Mesenchymal stem cell (in vitro differentiated cells and primary cell): ENCODE data around the gene ZFP36.

Experiments
- DNase-seq: peaks from one replicate; pipeline ENCODE4 v3.0.0-alpha.2; 2013
- H2AFZ ChIP-seq: one replicate; pipeline ENCODE4 v1.6.1; 2013; ENCODE audit warnings: low read depth, mild to moderate bottlenecking, control low read depth, inconsistent platforms, low read length, moderate library complexity
- H2AK5ac ChIP-seq: 2 replicates; pipeline ENCODE4 v1.6.1; 2013; ENCODE audit warnings: low read length, moderate library complexity, mild to moderate bottlenecking, inconsistent platforms; ENCODE audit not compliant: severe bottlenecking
- H2BK120ac ChIP-seq: one replicate; pipeline ENCODE4 v1.6.1; 2013; ENCODE audit warnings: low read depth, mild to moderate bottlenecking, inconsistent platforms, low read length, moderate library complexity
- H2BK12ac ChIP-seq, 2 experiments: one replicate each; pipeline ENCODE4 v1.6.1; 2013; ENCODE audit warnings: inconsistent platforms in 2 of 2, low read length in 2 of 2, mild to moderate bottlenecking in 2 of 2, moderate library complexity in 2 of 2, control low read depth in 1 of 2
- H2BK15ac ChIP-seq: one replicate; pipeline ENCODE4 v1.6.1; 2013; ENCODE audit warnings: mild to moderate bottlenecking, low read depth, inconsistent platforms; ENCODE audit not compliant: poor library complexity, severe bottlenecking
- H2BK5ac ChIP-seq: 2 replicates; pipeline ENCODE4 v1.6.1; 2013; ENCODE audit warnings: low read depth, mild to moderate bottlenecking, low read length, control low read depth, inconsistent platforms; ENCODE audit not compliant: poor library complexity, severe bottlenecking
- H3K14ac ChIP-seq, 2 experiments: one replicate each; pipeline ENCODE4 v1.6.1; 2013; ENCODE audit warnings: inconsistent platforms in 2 of 2, low read length in 2 of 2, control low read depth in 1 of 2, mild to moderate bottlenecking in 1 of 2, moderate library complexity in 1 of 2
- H3K18ac ChIP-seq, 2 experiments: one replicate each; pipeline ENCODE4 v1.6.1; 2013; ENCODE audit warnings: inconsistent platforms in 2 of 2, low read length in 2 of 2, control low read depth in 1 of 2, low read depth in 1 of 2, mild to moderate bottlenecking in 1 of 2
- H3K23ac ChIP-seq, 2 experiments: one replicate each; pipeline ENCODE4 v1.6.1; 2013; ENCODE audit warnings: inconsistent platforms in 2 of 2, low read length in 2 of 2, mild to moderate bottlenecking in 2 of 2, moderate library complexity in 2 of 2, control low read depth in 1 of 2
- H3K27ac ChIP-seq: 2 replicates; pipeline ENCODE4 v1.5.1; 2013; ENCODE audit warnings: mild to moderate bottlenecking, moderate library complexity, low read length, control low read depth, inconsistent platforms; ENCODE audit not compliant: poor library complexity, severe bottlenecking
- H3K27me3 ChIP-seq, 2 experiments: 2 replicates each; pipeline versions ENCODE4 v1.6.1 to v1.7.0; 2013; ENCODE audit warnings: low read length in 2 of 2, mild to moderate bottlenecking in 2 of 2, moderate library complexity in 2 of 2, control low read depth in 1 of 2, inconsistent platforms in 1 of 2; ENCODE audit not compliant: control insufficient read depth in 1 of 2, insufficient read depth in 1 of 2
- H3K36me3 ChIP-seq, 2 experiments: 2 replicates each; pipeline versions ENCODE4 v1.6.1 to v1.7.0; 2013; ENCODE audit warnings: low read length in 2 of 2, control low read depth in 1 of 2, inconsistent platforms in 1 of 2, low read depth in 1 of 2, mild to moderate bottlenecking in 1 of 2; ENCODE audit not compliant: insufficient read depth in 2 of 2, control insufficient read depth in 1 of 2
- H3K4ac ChIP-seq, 2 experiments: one replicate each; pipeline ENCODE4 v1.6.1; 2013; ENCODE audit warnings: inconsistent platforms in 2 of 2, low read length in 2 of 2, mild to moderate bottlenecking in 2 of 2, moderate library complexity in 2 of 2, control low read depth in 1 of 2, low read depth in 1 of 2
- H3K4me1 ChIP-seq: 2 replicates; pipeline ENCODE4 v1.6.1; 2013; ENCODE audit warnings: low read depth, low read length, control low read depth; ENCODE audit not compliant: control insufficient read depth, insufficient read depth
- H3K4me2 ChIP-seq: 2 replicates; pipeline ENCODE4 v1.6.1; 2013; ENCODE audit warnings: low read length, mild to moderate bottlenecking, inconsistent platforms; ENCODE audit not compliant: poor library complexity, severe bottlenecking
- H3K4me3 ChIP-seq, 2 experiments: 2 replicates each; pipeline versions ENCODE4 v1.5.1 to v1.7.0; 2013; ENCODE audit warnings: low read length in 2 of 2, mild to moderate bottlenecking in 2 of 2, control low read depth in 1 of 2, low read depth in 1 of 2; ENCODE audit not compliant: insufficient read depth in 1 of 2
- H3K79me1 ChIP-seq: replicated peaks from 2 replicates; pipeline ENCODE4 v1.6.1; 2013; ENCODE audit warnings: mild to moderate bottlenecking, control low read depth, low read length, inconsistent platforms; ENCODE audit not compliant: poor library complexity, severe bottlenecking
- H3K9ac ChIP-seq: 2 replicates; pipeline ENCODE4 v1.7.0; 2013; ENCODE audit warnings: mild to moderate bottlenecking, low read length, moderate library complexity
- H3K9me3 ChIP-seq: 2 replicates; pipeline ENCODE4 v1.7.0; 2013; ENCODE audit warnings: mild to moderate bottlenecking, low read length; ENCODE audit not compliant: control insufficient read depth
- H4K8ac ChIP-seq: one replicate; pipeline ENCODE4 v1.6.1; 2013; ENCODE audit warnings: inconsistent platforms, mild to moderate bottlenecking, low read length, moderate library complexity
- H4K91ac ChIP-seq: one replicate; pipeline ENCODE4 v1.6.1; 2013; ENCODE audit warnings: mild to moderate bottlenecking, low read length, inconsistent platforms
- WGBS: methylation state at CpG from one replicate; pipeline ENCODE4 v1.1.7; 2013; ENCODE audit warnings: mixed read lengths; 5-methylcytosine and 5-hydroxymethylcytosine counted together

The ZFP36 gene

DNA sequence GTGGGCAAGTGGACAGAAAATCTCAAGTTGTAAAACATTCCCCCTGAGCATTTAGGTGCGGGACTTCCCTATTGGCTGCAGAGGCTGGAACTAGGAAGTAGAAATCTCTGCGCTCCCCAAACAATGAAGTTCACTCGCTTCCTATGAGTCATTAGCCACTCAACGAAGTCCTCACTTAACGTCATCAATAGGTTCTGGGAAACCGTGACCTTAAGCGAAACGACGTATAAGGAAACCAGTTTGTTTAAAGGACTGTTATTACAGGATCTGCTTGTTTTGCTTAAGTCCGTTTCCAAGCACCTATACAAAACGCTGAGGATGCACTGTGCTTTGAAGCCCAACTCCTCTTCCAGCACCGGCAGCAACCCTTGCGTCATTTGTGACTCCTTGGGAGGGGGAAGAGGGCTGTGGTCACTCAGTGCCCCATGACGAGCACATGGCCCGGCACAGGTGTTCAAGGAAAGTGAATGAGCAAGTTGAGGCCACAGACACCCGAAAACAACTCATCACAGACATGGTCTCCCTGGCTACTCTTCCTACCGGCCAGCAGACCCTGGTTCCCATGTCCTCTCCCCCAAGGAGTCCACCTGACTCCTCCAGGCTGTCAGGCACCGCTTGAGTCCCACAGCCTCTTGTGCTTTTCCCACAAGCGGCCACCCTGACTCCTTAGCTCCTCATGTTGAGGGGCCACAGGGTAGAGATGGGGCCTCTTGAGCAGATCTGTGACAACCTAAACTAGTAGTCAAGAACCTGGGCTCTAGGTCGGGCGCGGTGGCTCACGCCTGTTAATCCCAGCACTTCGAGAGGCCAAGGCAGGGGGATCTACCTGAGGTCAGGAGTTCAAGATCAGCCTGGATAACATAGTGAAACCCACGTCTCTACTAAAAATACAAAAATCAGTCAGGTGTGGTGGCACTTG is 24.3 kb downstream of the ZFP36 start:
- no peaks in the 10 kb centered on the region for H3K9me3 ChIP-seq
- peak overlapping the region; percentile 71 to 82 for H3K4ac ChIP-seq
- H3K9ac ChIP-seq = no peak overlapping the region
- H2BK15ac ChIP-seq = peak overlapping the region; percentile 94
- peak overlapping the region; percentile 95 for H4K8ac ChIP-seq
- H3K4me3 ChIP-seq = no peak overlapping the region
- H3K4me2 ChIP-seq = no peak overlapping the region
- H3K23ac ChIP-seq = peak overlapping the region in 1 of 2 experiments; percentile 23
- H3K14ac ChIP-seq = peak overlapping the region in 1 of 2 experiments; percentile 35
- H2BK120ac ChIP-seq = peak overlapping the region; percentile 80
- peaks cover 6% of the 10 kb centered on the region for H3K79me1 ChIP-seq
- H2AK5ac ChIP-seq = peak overlapping the region; percentile 96
- H3K4me1 ChIP-seq = peaks cover 42% of the 10 kb centered on the region
- 32% methylated on average over 24 of the region's 25 CpGs for WGBS
- H2BK12ac ChIP-seq = peak overlapping the region; percentile 69 to 75
- H2BK5ac ChIP-seq = peak overlapping the region; percentile 93
- peaks cover 33 to 39% of the 10 kb centered on the region in 2 experiments for H3K36me3 ChIP-seq
- H3K27me3 ChIP-seq = no peaks in the 10 kb centered on the region
- H3K18ac ChIP-seq = peak overlapping the region; percentile 80 to 85
- H3K27ac ChIP-seq = peak overlapping the region; percentile 98
- peak overlapping the region; percentile 44 for H4K91ac ChIP-seq
- peak; percentile 100 for DNase-seq
- H2AFZ ChIP-seq = no peak overlapping the region

DNA sequence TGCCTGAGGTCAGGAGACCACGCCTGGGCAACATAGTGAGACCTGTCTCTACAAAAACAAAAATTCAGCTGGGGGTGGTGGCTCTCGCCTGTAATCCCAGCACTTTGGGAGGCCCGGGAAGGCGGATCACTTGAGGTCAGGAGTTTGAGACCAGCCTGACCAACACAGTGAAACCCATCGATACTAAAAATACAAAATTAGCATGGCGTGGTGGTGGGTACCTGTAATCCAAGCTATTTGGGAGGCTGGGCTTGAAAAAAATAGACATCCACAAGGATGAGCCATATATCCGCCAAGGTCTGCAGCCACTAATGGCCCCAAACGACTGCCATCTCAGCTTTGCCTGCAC is 26.0 kb downstream of the ZFP36 start:
- Histone ChIP-seq H2BK5ac (no peak overlapping the region), H3K27ac (no peak overlapping the region), H2BK15ac (no peak overlapping the region), H2BK120ac (no peak overlapping the region), H3K4ac (no peak overlapping the region), H2AK5ac (no peak overlapping the region), H2AFZ (no peak overlapping the region), H3K4me2 (no peak overlapping the region), H3K9me3 (no peaks in the 10 kb centered on the region), H3K79me1 (peaks cover 12% of the 10 kb centered on the region), H3K23ac (no peak overlapping the region), H3K4me3 (no peak overlapping the region), H4K91ac (no peak overlapping the region), H3K4me1 (peaks cover 40% of the 10 kb centered on the region), H4K8ac (no peak overlapping the region), H3K9ac (no peak overlapping the region), H2BK12ac (no peak overlapping the region), H3K14ac (no peak overlapping the region), H3K27me3 (no peaks in the 10 kb centered on the region), H3K18ac (no peak overlapping the region), H3K36me3 (peaks cover 33 to 35% of the 10 kb centered on the region in 2 experiments)
- 98% methylated on average over 7 of the region's 8 CpGs for WGBS
- DNase-seq = no peak

DNA sequence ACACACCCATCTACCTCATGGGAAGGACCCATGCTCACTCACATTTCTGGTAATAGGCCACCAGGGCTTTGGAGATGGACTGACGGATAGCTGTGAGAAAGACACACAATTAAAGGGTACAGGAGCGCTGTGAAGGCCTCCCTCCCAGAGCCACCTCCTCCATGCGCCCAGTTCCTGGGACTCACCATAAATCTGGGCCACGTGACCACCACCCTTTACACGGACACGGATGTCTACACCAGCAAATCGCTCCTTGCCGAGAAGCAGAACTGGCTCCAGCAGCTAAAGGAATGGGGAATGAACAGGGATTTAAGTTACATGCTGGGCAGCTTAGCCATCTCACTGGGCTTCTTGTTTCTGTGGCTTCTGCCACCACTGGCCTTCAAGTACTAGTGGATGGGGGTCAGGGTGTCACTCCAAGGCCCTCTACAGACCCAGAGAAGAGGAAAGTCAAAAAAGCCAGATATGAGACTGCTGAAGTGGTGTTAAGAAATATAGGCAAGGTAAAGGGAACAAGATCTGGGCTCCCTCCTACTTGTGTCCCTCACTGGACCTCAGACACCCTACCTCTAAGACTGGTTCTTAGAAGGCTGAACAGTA is 26.9 kb downstream of the ZFP36 start:
- Histone ChIP-seq H3K14ac (no peak overlapping the region), H2BK5ac (no peak overlapping the region), H2AK5ac (no peak overlapping the region), H3K23ac (no peak overlapping the region), H3K27ac (no peak overlapping the region), H3K9me3 (no peaks in the 10 kb centered on the region), H2BK120ac (no peak overlapping the region), H3K4me1 (peaks cover 36% of the 10 kb centered on the region), H3K4ac (no peak overlapping the region), H2BK15ac (no peak overlapping the region), H3K4me3 (no peak overlapping the region), H3K18ac (no peak overlapping the region), H3K4me2 (no peak overlapping the region), H3K79me1 (peaks cover 13% of the 10 kb centered on the region), H4K8ac (no peak overlapping the region), H3K36me3 (peaks cover 33 to 35% of the 10 kb centered on the region in 2 experiments), H3K27me3 (no peaks in the 10 kb centered on the region), H4K91ac (no peak overlapping the region), H3K9ac (peak overlapping the region; percentile 99), H2BK12ac (no peak overlapping the region), H2AFZ (no peak overlapping the region)
- no peak for DNase-seq
- WGBS = 97% methylated on average over 8 of the region's 8 CpGs
